Glomerular visceral epithelial cell (primary cell): ENCODE results near the gene LOXHD1.
A peak's percentile ranks its signal among the peaks of the same experiment; 100 is the strongest.

ENCODE experiments used
- DNase-seq: peaks from one replicate; pipeline ENCODE4 v3.0.0-alpha.2; 2016; ENCODE audit errors: extremely low spot score

Gene LOXHD1

DNA sequence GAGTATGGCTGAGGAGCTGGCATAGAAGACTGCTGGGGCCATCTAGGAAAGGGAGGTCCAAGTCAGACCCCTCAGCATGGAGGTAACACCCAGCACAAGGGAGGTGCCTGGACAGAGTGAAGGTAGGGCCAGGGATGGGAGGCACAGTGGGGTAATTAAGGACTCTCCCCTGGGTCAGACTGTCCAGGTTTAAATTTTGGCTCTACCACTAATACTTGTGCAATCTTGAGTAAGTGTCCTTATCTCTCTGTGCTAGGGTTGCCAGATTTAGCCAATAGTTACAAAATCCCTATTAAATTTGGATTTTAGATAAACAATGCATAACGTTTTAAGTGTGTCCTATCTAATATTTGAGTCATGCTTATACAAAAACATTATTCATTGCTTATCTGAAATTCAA, 109.5 kb downstream of the LOXHD1 start:
- no peak for DNase-seq

DNA sequence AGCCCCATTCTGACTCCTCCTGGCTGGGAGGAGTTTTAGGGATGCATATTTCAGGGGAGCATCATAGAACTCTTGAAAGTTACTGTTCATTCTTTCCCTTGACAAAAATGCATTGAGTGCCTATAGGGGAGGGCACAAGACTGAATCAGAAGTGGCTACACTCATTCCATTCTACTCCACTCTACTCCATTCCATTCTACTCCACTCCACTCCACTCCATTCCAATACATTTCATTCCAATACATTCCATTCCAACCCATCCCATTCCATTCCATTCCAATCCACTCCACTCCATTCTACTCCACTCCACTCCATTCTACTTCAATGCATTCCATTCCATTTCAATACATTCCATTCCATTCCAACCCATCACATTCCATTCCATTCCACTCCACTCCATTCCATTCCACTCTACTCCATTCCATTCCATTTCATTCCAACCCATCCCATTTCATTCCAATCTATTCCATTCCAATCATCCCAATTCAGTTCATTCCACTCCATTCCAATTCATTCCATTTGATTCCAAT, 110.8 kb downstream of the LOXHD1 start:
- DNase-seq, result no peak

DNA sequence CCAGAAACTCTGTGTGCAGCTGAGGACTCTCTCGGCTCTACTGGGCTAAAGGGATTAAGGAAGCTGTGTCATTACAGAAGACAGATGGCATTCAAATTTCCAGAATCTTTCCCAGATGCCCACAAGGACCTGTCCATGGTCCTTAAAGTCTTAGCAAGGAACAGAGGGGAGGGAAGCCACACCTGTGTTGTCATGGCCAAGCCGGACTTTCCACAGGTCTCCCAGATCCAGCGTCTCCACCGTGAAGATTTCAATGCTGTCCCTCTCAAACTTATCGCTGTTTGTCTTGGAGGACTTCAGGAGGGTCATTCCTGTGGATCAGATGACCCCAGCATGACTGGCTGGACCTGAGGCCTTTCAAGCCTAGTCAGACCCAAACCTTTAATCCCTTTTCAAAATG, 114.5 kb downstream of the LOXHD1 start:
- peak; percentile 8 for DNase-seq

DNA sequence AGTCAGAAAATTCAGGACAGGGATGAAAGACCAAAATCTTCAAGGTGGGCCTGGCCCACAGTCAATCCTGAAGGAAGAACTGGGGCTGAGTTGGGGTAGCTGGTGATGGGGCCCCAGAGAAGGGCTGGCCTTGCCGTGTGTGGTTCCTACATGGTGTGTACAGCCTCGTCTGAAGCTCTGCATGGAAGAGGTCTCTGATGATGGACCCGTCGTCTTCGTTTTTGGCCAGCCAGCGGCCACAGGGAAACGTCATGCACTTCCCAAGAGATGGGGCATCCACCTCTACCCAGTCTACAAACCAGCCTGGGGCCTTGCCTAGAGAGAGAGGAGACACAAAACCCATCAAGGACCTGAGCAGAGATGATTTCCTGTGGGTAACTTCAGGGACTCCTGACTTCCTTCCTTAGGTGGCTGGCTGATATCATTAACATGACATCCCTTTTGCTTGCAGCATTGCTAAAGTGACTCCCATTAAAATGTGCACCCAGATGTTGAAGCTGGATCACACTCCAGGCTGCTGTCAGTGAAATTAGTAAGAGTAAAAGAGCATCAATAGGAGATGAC, 115.3 kb downstream of the LOXHD1 start:
- DNase-seq, result no peak

DNA sequence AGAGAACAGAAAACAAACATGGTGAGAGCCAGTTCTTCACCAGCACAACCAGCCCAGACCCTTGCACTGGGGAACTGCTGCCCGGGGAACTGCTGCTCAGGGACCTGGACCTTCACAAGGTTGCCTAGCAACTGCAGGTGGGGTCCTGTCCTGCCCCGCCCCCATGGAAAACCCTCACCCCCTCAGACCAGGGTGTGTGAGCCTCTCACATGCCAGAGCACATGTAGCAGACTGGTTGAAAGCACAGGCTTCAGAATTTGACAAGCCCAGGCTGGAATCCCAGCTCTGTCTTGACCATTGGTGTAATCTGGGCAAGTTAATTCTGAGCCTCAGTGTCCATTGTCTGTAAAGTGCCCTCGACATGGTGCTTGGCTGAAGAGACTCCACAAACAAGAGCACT, 118.6 kb downstream of the LOXHD1 start:
- DNase-seq, result no peak

DNA sequence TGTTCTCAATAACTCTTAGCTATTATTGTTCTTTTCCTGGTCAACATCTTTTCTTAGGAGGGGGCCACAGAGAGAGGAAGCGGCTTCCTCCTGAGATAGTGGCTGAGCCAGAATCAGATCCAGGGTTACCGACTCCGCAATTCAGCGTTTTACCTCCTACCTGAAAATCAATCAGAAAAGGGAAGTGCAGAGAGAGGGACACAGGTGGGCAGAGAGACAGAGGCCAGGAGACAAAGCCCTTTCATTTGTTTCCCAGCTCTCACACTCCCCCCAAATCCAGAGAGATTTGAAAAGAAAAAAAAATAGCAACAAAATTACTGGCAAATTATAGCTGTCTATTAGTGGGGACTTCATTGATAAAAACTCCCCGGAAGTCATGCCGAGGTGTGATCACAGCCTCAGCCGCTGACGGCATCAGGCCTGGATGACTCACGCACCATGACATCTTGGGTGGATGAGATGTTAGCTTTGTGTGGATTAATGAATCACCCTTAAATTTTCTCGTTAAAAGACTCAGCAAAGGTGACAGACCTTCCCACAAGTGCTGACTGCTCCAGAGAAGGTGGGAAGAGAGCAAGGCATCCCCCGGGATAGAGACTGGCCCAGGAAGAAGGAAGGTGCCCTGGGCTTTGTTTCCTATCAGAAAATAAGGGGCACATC, 120.7 kb downstream of the LOXHD1 start:
- DNase-seq, result peak; percentile 50

DNA sequence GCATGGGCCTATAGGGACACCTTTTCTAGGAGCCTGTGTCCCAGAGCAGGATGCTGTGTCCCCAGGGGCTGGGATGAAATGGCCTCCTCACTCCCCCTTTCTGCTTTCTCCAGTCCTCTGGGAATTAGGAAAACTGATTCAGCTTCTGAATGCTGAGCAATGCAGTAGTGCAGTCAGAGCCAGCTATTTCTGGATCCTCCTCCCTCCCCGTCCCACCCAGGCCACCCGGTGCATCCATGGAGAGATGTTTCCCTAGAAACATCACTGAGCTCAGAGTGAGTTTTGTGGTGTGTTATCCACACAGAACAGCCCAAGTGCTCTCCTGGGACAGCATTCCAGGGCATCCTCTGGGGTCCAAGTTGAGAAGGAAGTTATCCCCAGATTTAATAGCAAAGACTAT, 125.5 kb downstream of the LOXHD1 start:
- no peak for DNase-seq

DNA sequence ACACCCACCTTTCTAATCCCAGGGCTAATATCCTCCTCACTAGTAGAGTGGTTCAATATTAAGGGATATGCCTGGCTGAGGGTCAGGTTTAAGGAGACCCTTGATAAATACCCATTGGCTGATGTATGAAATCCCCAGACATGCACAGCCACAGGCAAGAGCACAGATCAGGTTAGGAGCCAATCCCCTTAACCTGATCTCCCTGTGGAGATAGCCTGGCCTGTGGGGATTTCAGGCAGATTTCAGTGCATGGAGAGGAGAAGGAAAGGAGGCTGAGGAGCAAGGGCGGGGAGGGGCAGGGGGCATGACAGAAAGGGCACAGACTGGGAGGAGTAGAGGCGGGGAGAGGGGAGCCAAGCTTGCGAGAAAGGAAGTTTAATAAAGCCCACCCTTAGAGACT, 129.0 kb downstream of the LOXHD1 start:
- no peak for DNase-seq

DNA sequence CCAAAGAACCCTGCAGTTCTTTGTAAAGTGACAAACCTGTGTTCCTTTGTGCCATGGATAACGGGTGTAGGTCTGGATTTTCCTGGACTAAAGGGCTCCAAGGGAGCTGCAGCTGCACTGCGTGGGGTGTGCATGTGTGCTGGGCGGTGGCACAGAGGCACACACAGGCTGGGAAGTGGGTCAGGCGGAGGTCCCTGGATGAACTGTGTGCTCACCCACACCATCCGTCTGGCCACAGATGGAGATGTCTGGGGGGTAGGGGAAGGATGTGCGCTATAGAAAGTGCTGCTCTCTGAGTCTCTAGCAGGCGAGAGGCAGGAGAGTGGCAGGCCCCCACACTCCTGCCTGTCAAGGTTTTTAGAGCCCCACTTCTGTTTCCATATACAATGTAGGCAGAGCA, 137.2 kb downstream of the LOXHD1 start:
- DNase-seq, result no peak

DNA sequence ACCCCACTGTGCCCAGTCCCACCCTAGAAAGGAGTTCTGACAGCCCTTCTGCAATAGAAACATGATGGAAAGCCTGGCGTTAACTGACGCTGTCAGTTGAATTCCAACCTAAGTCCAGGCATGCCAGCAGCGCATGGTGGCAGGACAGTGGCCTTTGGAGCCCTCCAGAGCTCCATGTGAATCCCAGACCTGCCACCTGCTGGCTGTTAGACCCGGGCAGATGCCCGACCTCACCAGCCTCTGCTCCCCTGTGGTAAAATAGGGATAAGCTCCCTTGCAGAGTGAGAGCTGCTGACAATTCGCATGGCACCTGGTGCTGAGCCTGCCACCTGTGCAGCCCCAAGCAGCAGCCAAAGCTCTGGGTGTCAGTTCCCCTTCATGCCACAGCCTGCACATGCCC, 138.6 kb downstream of the LOXHD1 start:
- DNase-seq, result peak; percentile 2

DNA sequence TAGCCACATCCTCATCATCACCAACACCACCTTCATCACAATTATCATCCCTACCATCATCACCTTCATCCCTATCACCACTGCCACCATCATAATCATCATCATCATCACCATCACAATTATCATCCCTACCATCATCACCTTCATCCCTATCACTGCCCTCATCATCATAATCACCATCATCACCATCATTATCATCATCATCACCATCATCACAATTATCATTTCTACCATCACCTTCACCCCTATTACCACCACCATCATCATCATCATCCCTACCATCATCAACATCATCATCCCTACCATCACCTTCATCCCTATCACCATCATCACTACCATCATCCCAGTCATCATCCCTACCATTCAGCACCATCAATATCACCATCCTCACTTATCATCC, 140.5 kb downstream of the LOXHD1 start:
- DNase-seq, result no peak

DNA sequence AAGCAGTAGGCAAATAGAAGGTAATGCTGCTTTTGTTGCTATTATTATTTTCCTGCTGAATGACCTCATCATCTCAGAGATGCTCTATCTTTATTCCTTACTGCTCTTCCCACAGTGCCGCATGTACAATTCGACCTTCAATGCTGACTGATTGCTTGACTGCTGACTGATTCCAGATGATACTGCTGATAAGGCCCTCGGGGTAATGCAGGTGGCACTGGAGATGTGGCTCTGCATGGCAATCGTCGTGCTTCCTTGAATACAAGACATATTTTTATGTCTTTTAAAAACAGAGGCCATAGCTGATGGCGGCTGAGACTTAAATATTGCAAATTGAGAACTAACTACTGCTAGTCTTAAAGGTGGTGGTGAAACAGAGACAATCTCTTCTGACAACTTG, 146.6 kb downstream of the LOXHD1 start:
- DNase-seq, result no peak

DNA sequence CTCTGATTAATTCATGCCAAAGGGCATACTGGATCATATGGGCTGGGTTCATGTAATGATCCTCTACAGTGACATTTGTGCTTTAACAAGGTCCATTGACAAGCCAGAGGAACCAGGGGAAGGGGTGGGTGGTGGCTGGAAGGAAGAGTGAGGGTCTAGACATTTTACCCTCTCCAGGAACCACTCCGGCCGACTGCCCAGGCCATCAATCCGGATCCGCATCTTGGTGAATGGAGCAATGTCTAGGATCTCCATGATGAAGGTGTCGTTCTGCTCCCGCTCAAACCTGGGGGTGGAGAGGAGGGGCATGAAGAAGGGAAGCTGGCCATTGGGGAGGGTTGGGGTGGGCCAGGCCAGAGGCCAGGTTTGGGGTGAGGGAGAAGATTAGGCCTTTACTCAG, 147.5 kb downstream of the LOXHD1 start:
- no peak for DNase-seq

DNA sequence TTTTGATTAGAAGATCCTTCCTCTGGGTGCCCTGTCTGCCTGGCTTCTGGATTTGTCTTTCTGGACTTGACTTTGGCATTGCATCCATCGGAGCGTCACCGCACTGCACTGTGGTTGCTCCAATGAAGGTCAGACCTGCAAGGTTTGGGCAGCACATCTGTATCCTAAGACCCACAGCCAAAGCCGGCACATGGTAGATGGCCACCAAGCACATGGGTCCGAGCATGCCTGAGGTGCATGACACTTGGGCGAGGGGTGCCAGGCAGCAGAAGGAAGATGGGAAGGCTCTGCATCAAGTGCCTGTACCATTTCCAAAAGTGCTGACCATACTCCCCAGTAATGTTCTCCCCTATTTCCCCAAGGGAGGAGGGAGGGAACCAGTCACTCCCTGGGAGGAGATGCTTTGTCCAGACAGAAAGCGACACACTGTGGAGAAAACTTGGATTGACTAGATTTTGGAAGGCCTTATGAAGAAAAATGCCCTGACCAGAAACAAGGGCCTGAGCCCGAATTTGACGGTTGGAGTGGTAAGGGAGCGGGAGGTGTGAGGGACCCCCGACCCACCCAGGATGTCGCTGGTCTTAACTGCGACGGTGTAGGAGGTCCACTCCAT, 149.9 kb downstream of the LOXHD1 start:
- no peak for DNase-seq

DNA sequence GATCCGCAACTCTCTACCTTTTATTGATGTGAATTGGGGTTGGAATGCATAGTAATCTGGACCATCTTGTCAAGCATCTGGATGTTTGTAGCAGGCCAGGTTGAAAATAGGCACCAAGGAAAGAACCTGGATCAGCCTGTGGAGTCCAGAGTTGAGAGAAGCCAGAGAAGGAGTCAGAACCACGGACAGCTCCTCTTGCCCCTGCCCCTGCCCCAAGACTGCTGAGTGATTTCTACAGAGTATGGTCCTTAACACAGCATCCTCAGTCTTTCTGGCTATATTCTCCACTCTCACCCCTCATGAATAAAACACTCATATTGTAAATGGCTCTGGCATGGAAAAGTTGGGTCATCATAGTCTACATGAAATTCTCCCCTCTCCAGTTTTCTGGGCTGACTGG, 154.6 kb downstream of the LOXHD1 start:
- peak; percentile 7 for DNase-seq

DNA sequence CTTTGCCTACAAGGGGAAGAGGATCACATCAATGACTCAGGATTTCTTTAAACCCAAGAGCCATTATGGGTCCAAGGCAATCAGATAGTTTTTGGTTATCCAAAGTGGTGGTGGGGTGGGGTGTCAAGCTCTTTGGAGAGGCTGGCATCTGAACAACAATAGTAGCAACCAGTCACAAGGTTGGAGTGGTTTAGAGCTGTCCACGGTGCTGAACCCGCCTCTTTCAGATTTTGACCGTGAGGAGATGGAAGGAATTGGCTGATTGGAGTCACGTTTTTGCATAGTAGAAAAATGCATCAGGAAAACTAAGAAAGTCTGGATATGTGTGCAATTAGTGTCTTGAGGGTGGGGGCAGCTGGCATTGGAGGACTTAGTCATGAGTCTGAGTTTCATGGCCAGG, 159.9 kb downstream of the LOXHD1 start:
- peak; percentile 15 for DNase-seq

DNA sequence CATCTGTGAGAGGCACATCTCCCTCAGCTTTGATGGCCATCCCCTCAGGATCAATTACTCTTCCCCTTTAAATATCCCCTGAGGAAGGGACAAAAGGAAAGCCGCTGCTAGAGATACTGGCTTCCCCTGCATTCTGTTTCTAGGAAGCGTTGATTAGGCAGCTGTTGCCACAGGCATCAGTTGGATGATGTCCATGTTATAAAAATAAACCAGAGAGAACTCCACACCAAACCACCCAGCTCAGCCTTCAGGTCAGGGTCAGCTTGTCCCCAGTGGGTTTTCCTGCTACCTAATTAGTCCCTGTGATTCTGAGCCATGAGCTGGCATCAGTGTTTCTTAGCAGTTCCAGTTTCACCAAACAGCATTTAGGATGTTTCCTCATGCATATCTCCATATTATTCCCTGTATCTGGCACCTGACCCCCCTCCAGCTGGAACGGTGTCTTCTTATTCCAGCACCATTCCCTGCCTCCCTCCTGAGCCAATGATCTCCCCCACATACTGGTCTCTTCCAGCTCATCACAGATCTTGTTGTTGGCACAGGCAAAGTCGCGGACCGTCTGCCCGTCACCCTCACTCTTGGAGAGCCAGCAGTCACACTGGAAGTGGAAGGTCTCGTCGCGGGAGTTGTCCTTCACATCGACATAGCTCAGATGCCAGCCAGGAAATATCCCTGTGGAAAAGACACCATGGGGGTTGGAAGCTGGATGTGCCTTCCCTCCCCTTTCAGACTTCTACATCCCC, 168.4 kb downstream of the LOXHD1 start:
- DNase-seq, result no peak

DNA sequence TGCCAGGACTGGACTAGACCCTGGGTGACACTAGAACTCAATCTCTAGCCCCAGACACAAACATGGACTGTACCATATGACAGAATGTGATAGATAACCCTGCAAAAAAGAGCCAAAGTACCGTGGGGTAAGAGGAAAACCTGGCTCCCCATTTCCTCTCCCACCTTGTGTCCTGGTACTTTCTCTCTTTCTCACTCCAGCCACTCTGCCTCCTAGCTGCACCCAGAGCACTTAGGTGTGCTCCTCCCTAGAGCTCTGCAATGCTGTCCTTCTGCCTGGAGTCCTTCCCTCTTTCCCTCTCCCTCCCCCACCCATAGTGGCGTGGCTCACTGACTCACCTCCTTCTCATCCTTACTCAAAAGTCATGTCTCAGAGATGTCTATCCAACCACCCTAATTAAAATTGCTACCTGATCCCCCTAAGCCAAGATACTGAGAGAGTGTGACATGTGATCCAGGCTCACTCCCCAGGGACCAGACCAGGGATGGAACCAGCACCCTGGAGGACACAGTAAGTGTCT, 171.3 kb downstream of the LOXHD1 start:
- no peak for DNase-seq

DNA sequence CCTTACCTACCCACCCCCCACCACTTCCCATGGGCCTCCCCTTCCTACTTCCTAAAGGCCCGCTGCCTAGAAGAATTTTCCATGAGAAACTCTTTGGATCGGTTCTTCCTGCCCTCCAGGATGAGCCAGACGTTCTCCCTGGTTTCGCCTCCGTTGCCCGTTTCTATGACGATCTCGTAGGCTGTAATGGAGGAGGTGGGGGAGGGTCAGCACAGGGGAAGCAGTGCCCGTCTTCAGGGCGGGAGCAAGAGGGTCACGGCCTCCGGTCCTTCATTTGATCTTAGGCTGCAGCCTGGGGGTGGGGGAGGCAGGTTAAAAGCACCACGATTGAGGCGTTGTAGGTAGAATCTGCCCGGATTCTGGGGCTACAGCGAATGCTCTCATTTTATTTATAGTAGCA, 172.0 kb downstream of the LOXHD1 start:
- no peak for DNase-seq

DNA sequence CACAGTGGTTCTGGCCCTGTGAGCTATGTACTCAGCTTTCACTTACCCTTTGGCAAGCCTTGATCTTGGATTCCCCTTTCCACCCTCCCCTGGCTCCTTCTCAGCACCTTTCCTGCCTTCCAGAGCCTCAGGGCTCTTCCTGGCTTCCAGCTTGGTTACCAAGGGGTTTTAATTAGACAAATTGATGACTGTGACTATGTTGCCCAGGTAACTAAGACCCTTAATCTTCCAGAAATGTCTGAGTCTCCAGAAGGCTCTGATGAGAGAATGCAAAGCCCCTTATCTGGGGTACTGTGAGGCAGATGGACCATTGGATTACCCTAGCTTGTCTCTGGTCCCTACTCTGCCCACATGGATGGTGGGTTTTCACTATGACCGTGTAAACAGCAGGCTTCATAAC, 174.2 kb downstream of the LOXHD1 start:
- DNase-seq, result no peak

DNA sequence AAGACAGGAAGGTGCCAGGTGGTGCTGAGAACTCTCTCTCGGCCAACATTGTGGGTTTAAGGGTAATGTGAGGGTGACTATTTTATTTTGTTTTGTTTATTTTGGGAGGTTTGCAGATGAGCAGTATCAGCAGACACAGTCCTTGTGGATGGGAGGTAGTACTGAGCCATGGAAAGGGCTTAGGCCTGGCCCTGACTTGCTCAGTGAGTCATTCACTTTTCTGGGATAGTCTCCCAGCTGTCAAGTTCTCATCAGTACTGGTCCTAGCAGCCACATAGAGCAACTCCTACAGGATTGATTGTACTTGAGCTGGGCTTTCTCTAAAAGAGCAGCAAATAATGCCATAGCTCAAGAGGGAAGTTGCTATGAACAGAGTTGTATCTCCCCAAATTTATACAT, 175.2 kb downstream of the LOXHD1 start:
- DNase-seq, result no peak

DNA sequence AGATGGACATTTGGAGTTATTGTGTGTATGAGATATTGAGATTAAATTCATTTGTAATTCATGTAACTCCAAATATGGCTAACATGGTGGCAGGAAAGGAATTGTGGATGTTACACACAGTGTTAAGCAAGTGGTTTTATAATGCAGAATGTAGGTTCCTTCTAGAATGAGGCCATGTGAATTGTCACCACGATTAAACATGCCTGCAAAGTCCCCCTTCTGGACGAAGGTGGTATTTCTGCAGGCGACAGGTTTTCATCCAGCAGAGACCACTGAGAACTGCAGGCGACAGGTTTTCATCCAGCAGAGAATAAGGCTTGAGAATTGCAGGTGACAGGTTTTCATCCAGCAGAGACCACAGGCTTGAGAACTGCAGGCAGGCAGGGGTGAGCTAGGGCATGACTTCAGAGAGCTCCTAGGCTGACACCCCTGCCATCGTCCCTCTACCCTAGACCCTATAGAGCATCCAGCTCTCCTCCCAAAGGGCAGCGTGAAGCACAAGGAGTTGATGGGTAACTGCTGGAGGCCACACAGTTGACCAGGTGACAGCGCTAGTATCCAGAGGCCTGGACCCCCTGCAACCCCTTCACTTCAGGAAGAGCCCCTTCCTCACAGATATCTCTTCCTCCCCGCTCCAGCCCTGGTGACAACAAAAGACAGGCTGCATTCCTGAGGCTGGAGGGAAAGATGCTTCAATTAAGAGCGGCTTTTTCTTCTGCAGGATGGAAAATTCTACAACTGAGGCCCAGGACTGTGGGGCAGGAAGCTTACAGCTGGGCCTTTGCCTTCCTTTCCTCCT, 175.8 kb downstream of the LOXHD1 start:
- peak; percentile 37 for DNase-seq
